Measurements from ENCODE around the gene CDCA8. TPM values are rescaled to one million over a fixed set of nuclear protein-coding genes. Genes with fewer than 3 reads are reported as not detected.

CDCA8 gene
- polyA plus RNA-seq, 1 donor (not counting 4 experiments of a cell fraction or from before 2014, with no cell fraction given) = 15.1 TPM

- no peaks in the 10 kb centered on the region for H3K9me1 ChIP-seq (ENCODE audit: control insufficient read depth, extremely low read depth, insufficient read depth, low read length)
- H2AFZ ChIP-seq (ENCODE audit: control insufficient read depth, low read length) = no peak overlapping the region
- H3K79me2 ChIP-seq (ENCODE audit: control insufficient read depth, insufficient read depth, low read length) = no peaks in the 10 kb centered on the region
- H3K4me2 ChIP-seq (ENCODE audit: control insufficient read depth, extremely low read depth, insufficient read depth, low read depth, low read length) = no peak overlapping the region
- H3K4me1 ChIP-seq (ENCODE audit: control insufficient read depth, extremely low read depth, insufficient read depth, low read length) = no peaks in the 10 kb centered on the region
- DNase-seq (ENCODE audit: low read depth, low spot score) (no peak), FAIRE-seq (no peak)
- no peaks in the 10 kb centered on the region for H4K20me1 ChIP-seq (ENCODE audit: control insufficient read depth, extremely low read depth, insufficient read depth, low read length)
- TF ChIP-seq EZH2 (IDR thresholded peaks at IDR 0.05; ENCODE audit: low read length) (no peak), CTCF (optimal IDR thresholded peaks at IDR 0.05 in 1 of 3, IDR thresholded peaks at IDR 0.05 in 1 of 3, conservative IDR thresholded peaks at IDR 0.05 in 1 of 3; ENCODE audit: extremely low read depth in 1 of 3, insufficient read depth in 2 of 3, low read length in 3 of 3) (no peak)
- H3K9ac ChIP-seq (ENCODE audit: control insufficient read depth, extremely low read depth, insufficient read depth, low read length) = no peak overlapping the region
- H3K36me3 ChIP-seq (ENCODE audit: control insufficient read depth in 2 of 2, extremely low read depth in 1 of 2, insufficient read depth in 2 of 2, low read length in 2 of 2) = no peaks in the 10 kb centered on the region
- dilution Hi-C loops (cut with MboI; ENCODE audit: extremely low pct_ligation_motif_present, low sequenced_read_pairs) = no loop called here
- H3K27ac ChIP-seq (ENCODE audit: control insufficient read depth, insufficient read depth, low read length) = no peak overlapping the region
- peaks cover 44% of the 10 kb centered on the region for H3K27me3 ChIP-seq (ENCODE audit: control insufficient read depth, extremely low read depth, insufficient read depth, low read length)
- no peaks in the 10 kb centered on the region for H3K9me3 ChIP-seq (ENCODE audit: control insufficient read depth, low read depth, low read length)
- no peak overlapping the region for H3K4me3 ChIP-seq (ENCODE audit: control insufficient read depth in 2 of 3, extremely low read depth in 1 of 3, insufficient read depth in 2 of 3, low read depth in 1 of 3, low read length in 3 of 3)
Observed at GRCh38 chr1:37724575-37724974, 32.3 kb downstream of the CDCA8 start.

GRCh38 chr1:37725851-37726613, 33.7 kb downstream of the CDCA8 start:
- no peak for FAIRE-seq

More at GRCh38 chr1:37725851-37726613, 33.7 kb downstream of the CDCA8 start:
- Histone ChIP-seq H2AFZ (ENCODE audit: control insufficient read depth, low read length) (no peak overlapping the region), H3K27me3 (ENCODE audit: control insufficient read depth, extremely low read depth, insufficient read depth, low read length) (peaks cover 48% of the 10 kb centered on the region), H3K9me1 (ENCODE audit: control insufficient read depth, extremely low read depth, insufficient read depth, low read length) (no peaks in the 10 kb centered on the region), H3K4me2 (ENCODE audit: control insufficient read depth, extremely low read depth, insufficient read depth, low read depth, low read length) (no peak overlapping the region), H3K79me2 (ENCODE audit: control insufficient read depth, insufficient read depth, low read length) (no peaks in the 10 kb centered on the region), H4K20me1 (ENCODE audit: control insufficient read depth, extremely low read depth, insufficient read depth, low read length) (no peaks in the 10 kb centered on the region), H3K9ac (ENCODE audit: control insufficient read depth, extremely low read depth, insufficient read depth, low read length) (no peak overlapping the region), H3K27ac (ENCODE audit: control insufficient read depth, insufficient read depth, low read length) (no peak overlapping the region), H3K4me1 (ENCODE audit: control insufficient read depth, extremely low read depth, insufficient read depth, low read length) (no peaks in the 10 kb centered on the region), H3K9me3 (ENCODE audit: control insufficient read depth, low read depth, low read length) (no peaks in the 10 kb centered on the region), H3K4me3 (ENCODE audit: control insufficient read depth in 2 of 3, extremely low read depth in 1 of 3, insufficient read depth in 2 of 3, low read depth in 1 of 3, low read length in 3 of 3) (no peak overlapping the region), H3K36me3 (ENCODE audit: control insufficient read depth in 2 of 2, extremely low read depth in 1 of 2, insufficient read depth in 2 of 2, low read length in 2 of 2) (no peaks in the 10 kb centered on the region)
- no peak for DNase-seq (ENCODE audit: low read depth, low spot score)
- dilution Hi-C loops (cut with MboI; ENCODE audit: extremely low pct_ligation_motif_present, low sequenced_read_pairs) = no loop called here
- TF ChIP-seq CTCF (optimal IDR thresholded peaks at IDR 0.05 in 1 of 3, IDR thresholded peaks at IDR 0.05 in 1 of 3, conservative IDR thresholded peaks at IDR 0.05 in 1 of 3; ENCODE audit: extremely low read depth in 1 of 3, insufficient read depth in 2 of 3, low read length in 3 of 3) (no peak), EZH2 (IDR thresholded peaks at IDR 0.05; ENCODE audit: low read length) (no peak)

All from keratinocyte (primary cell).